Left kidney (tissue), 2 donors: ENCODE results near the gene FUT8. TPM values are rescaled to one million over a fixed set of nuclear protein-coding genes. Genes with fewer than 3 reads are reported as not detected.
"Not testable (repeated sequence)": the region's sequence is repeated elsewhere in the genome, so short reads cannot be mapped to it uniquely, and the experiment has no call there.

Source experiments
- DNase-seq: peaks from one replicate; pipeline ENCODE4 v3.0.0-alpha.2; 2013
- polyA plus RNA-seq: library from polyadenylated mRNA; unstranded; fragments of 120-200 nt; gene quantifications from one replicate; pipeline ENCODE4 v1.2.1, GENCODE V29; 2013; ENCODE audit not compliant: insufficient read length

FUT8 gene
- polyA plus RNA-seq, 1 donor, result 18.4 TPM

GRCh38 chr14:65620195-65620594 lies 207.7 kb downstream of the FUT8 start:
- no peak for DNase-seq

GRCh38 chr14:65622703-65623102 lies 210.2 kb downstream of the FUT8 start:
- no peak for DNase-seq

- no peak for DNase-seq
Measured at GRCh38 chr14:65623759-65624158, 211.2 kb downstream of the FUT8 start.

GRCh38 chr14:65627315-65627714 lies 214.8 kb downstream of the FUT8 start:
- DNase-seq, result no peak

GRCh38 chr14:65628664-65629063 lies 216.1 kb downstream of the FUT8 start:
- no peak for DNase-seq

- DNase-seq, result no peak
Measured at GRCh38 chr14:65631040-65631439, 218.5 kb downstream of the FUT8 start.

GRCh38 chr14:65632487-65632886 lies 220.0 kb downstream of the FUT8 start:
- DNase-seq, result no peak

GRCh38 chr14:65633666-65634065 lies 221.1 kb downstream of the FUT8 start:
- DNase-seq, result not testable (repeated sequence)

- no peak for DNase-seq
Measured at GRCh38 chr14:65637780-65638179, 225.2 kb downstream of the FUT8 start.

- no peak for DNase-seq
Measured at GRCh38 chr14:65639216-65639615, 226.7 kb downstream of the FUT8 start.

GRCh38 chr14:65650826-65651225 lies 238.3 kb downstream of the FUT8 start:
- no peak for DNase-seq

- DNase-seq, result no peak
Measured at GRCh38 chr14:65656554-65656953, 244.0 kb downstream of the FUT8 start.

GRCh38 chr14:65658202-65658601 lies 245.7 kb downstream of the FUT8 start:
- no peak for DNase-seq

GRCh38 chr14:65661865-65662264 lies 249.3 kb downstream of the FUT8 start:
- DNase-seq, result no peak

GRCh38 chr14:65664436-65664835 lies 251.9 kb downstream of the FUT8 start:
- DNase-seq, result no peak

GRCh38 chr14:65676361-65677014 lies 264.0 kb downstream of the FUT8 start:
- no peak for DNase-seq

GRCh38 chr14:65685572-65685971 lies 273.0 kb downstream of the FUT8 start:
- DNase-seq, result no peak

- no peak for DNase-seq
Measured at GRCh38 chr14:65686761-65687160, 274.2 kb downstream of the FUT8 start.

- no peak for DNase-seq
Measured at GRCh38 chr14:65689070-65689469, 276.5 kb downstream of the FUT8 start.

- DNase-seq, result not testable (repeated sequence)
Measured at GRCh38 chr14:65692566-65692965, 280.0 kb downstream of the FUT8 start.

GRCh38 chr14:65696801-65697200 lies 284.3 kb downstream of the FUT8 start:
- DNase-seq, result no peak

- no peak for DNase-seq
Measured at GRCh38 chr14:65703521-65703920, 291.0 kb downstream of the FUT8 start.

- DNase-seq, result no peak
Measured at GRCh38 chr14:65703996-65704395, 291.5 kb downstream of the FUT8 start.

- no peak for DNase-seq
Measured at GRCh38 chr14:65704437-65704836, 291.9 kb downstream of the FUT8 start.

GRCh38 chr14:65704850-65705249 lies 292.3 kb downstream of the FUT8 start:
- DNase-seq, result no peak
